ENCODE data around the gene PDZD7.

Gene PDZD7

GRCh38 chr10:100968062-100968736 is 62.7 kb downstream of the PDZD7 start:
- H3K4me1 ChIP-seq (ENCODE audit: insufficient read depth, low read length), result no peaks in the 10 kb centered on the region
- no peaks in the 10 kb centered on the region for H3K27me3 ChIP-seq (ENCODE audit: insufficient read depth, low read length, poor library complexity)
- no peaks in the 10 kb centered on the region for H4K20me1 ChIP-seq (ENCODE audit: insufficient read depth, low read length)
- DNase-seq (peak; percentile 0), ATAC-seq (ENCODE audit: insufficient read depth, low read depth) (no peak)
- no peak overlapping the region for H3K4me2 ChIP-seq (ENCODE audit: insufficient read depth, low read length)
- no peak overlapping the region for H3K9ac ChIP-seq (ENCODE audit: low read depth, low read length)
- peaks cover 22% of the 10 kb centered on the region; the same call in 1 of the 2 replicates for H3K36me3 ChIP-seq (ENCODE audit: insufficient read depth, low read length)
- no peaks in the 10 kb centered on the region for H3K9me3 ChIP-seq (ENCODE audit: insufficient read depth, low read length, severe bottlenecking)
- no peak overlapping the region for H3K4me3 ChIP-seq (ENCODE audit: low read depth in 1 of 2, low read length in 2 of 2)
- TF ChIP-seq EZH2 (IDR thresholded peaks at IDR 0.05; ENCODE audit: borderline replicate concordance, low read depth, low read length, severe bottlenecking), result no peak
- no peak for TF ChIP-seq CTCF (IDR thresholded peaks at IDR 0.05; ENCODE audit: borderline replicate concordance, extremely low read depth, low read length, poor library complexity, severe bottlenecking)
- H2AFZ ChIP-seq (ENCODE audit: low read depth, low read length), result no peak overlapping the region
- no peaks in the 10 kb centered on the region for H3K79me2 ChIP-seq (ENCODE audit: insufficient read depth, low read length)
- H3K27ac ChIP-seq (ENCODE audit: low read length), result no peak overlapping the region

- Histone ChIP-seq H3K4me2 (ENCODE audit: insufficient read depth, low read length) (no peak overlapping the region), H3K27me3 (ENCODE audit: insufficient read depth, low read length, poor library complexity) (no peaks in the 10 kb centered on the region), H3K4me3 (ENCODE audit: low read depth in 1 of 2, low read length in 2 of 2) (no peak overlapping the region), H4K20me1 (ENCODE audit: insufficient read depth, low read length) (no peaks in the 10 kb centered on the region), H3K27ac (ENCODE audit: low read length) (no peak overlapping the region), H3K9me3 (ENCODE audit: insufficient read depth, low read length, severe bottlenecking) (no peaks in the 10 kb centered on the region), H3K4me1 (ENCODE audit: insufficient read depth, low read length) (no peaks in the 10 kb centered on the region), H3K36me3 (ENCODE audit: insufficient read depth, low read length) (peaks cover 29% of the 10 kb centered on the region), H3K79me2 (ENCODE audit: insufficient read depth, low read length) (no peaks in the 10 kb centered on the region), H2AFZ (ENCODE audit: low read depth, low read length) (no peak overlapping the region), H3K9ac (ENCODE audit: low read depth, low read length) (no peak overlapping the region)
- no peak for TF ChIP-seq CTCF (IDR thresholded peaks at IDR 0.05; ENCODE audit: borderline replicate concordance, extremely low read depth, low read length, poor library complexity, severe bottlenecking)
- TF ChIP-seq EZH2 (IDR thresholded peaks at IDR 0.05; ENCODE audit: borderline replicate concordance, low read depth, low read length, severe bottlenecking), result no peak
- DNase-seq, result no peak
- no peak for ATAC-seq (ENCODE audit: insufficient read depth, low read depth)
Measured at GRCh38 chr10:100967332-100967731, 63.6 kb downstream of the PDZD7 start.

- Histone ChIP-seq H3K9me3 (ENCODE audit: insufficient read depth, low read length, severe bottlenecking) (no peaks in the 10 kb centered on the region), H3K27ac (ENCODE audit: low read length) (no peak overlapping the region)
- no peak for TF ChIP-seq CTCF (IDR thresholded peaks at IDR 0.05; ENCODE audit: borderline replicate concordance, extremely low read depth, low read length, poor library complexity, severe bottlenecking)
- no peak for TF ChIP-seq EZH2 (IDR thresholded peaks at IDR 0.05; ENCODE audit: borderline replicate concordance, low read depth, low read length, severe bottlenecking)
Measured at GRCh38 chr10:100966887-100967286, 64.0 kb downstream of the PDZD7 start.

More at GRCh38 chr10:100966887-100967286, 64.0 kb downstream of the PDZD7 start:
- no peaks in the 10 kb centered on the region for H3K4me1 ChIP-seq (ENCODE audit: insufficient read depth, low read length)
- H4K20me1 ChIP-seq (ENCODE audit: insufficient read depth, low read length), result no peaks in the 10 kb centered on the region
- no peaks in the 10 kb centered on the region for H3K79me2 ChIP-seq (ENCODE audit: insufficient read depth, low read length)
- no peak overlapping the region for H3K9ac ChIP-seq (ENCODE audit: low read depth, low read length)
- no peaks in the 10 kb centered on the region for H3K27me3 ChIP-seq (ENCODE audit: insufficient read depth, low read length, poor library complexity)
- peaks cover 34% of the 10 kb centered on the region for H3K36me3 ChIP-seq (ENCODE audit: insufficient read depth, low read length)
- H3K4me2 ChIP-seq (ENCODE audit: insufficient read depth, low read length), result no peak overlapping the region
- ATAC-seq (ENCODE audit: insufficient read depth, low read depth) (no peak), DNase-seq (no peak)
- H3K4me3 ChIP-seq (ENCODE audit: low read depth in 1 of 2, low read length in 2 of 2), result no peak overlapping the region
- no peak overlapping the region for H2AFZ ChIP-seq (ENCODE audit: low read depth, low read length)
